Body of pancreas (tissue), 4 donors: ENCODE results near the gene RASL11A.

Experiments used
- CTCF ChIP-seq, 7 experiments: fragments of 450-650 bp in 4 of 7; fragments of 200-600 bp in 3 of 7; sonication (generic) in 3 of 7; IDR thresholded peaks; one replicate each; pipeline ENCODE4 v1.5.1; 2016 to 2019; ENCODE audit warnings: antibody characterized with exemption in 7 of 7
- POLR2A ChIP-seq, 3 donors: fragments of 450-650 bp; IDR thresholded peaks; one replicate each; pipeline ENCODE4 v1.6.1; 2016; ENCODE audit warnings: antibody characterized with exemption in 3 of 3, mild to moderate bottlenecking in 2 of 3

- TF ChIP-seq POLR2A (IDR thresholded peaks at IDR 0.05), result no peak
- TF ChIP-seq CTCF (IDR thresholded peaks at IDR 0.05), result no peak
Observed at GRCh38 chr13:27308941-27309340, 38.3 kb downstream of the RASL11A start.
